Psoas muscle (tissue), 8 donors: ENCODE measurements around the gene SLC52A3. TPM values are rescaled to one million over a fixed set of nuclear protein-coding genes. Genes with fewer than 3 reads are reported as not detected.
"Not testable (repeated sequence)": the region's sequence is repeated elsewhere in the genome, so short reads cannot be mapped to it uniquely, and the experiment has no call there.

Source experiments
- ATAC-seq, 4 donors: fragments of 200-7000 bp; cut with Tn5 transposase; one replicate each; pipeline ENCODE4 v1.9.1; 2020; ENCODE audit warnings: moderate library complexity in 3 of 4, mild to moderate bottlenecking in 2 of 4
- DNase-seq, 2 donors: peaks; one replicate each; pipeline ENCODE4 v3.0.0-alpha.2; 2020
- H3K27ac ChIP-seq: fragments of 200-600 bp; one replicate; pipeline ENCODE4 v1.8.0; 2022
- H3K27me3 ChIP-seq, 3 donors: fragments of 200-600 bp in 1 of 3; one replicate each; pipeline versions ENCODE4 v1.6.1 to v1.8.0; 2013 to 2022; ENCODE audit warnings: low read length in 2 of 3, mild to moderate bottlenecking in 2 of 3, moderate library complexity in 1 of 3; ENCODE audit not compliant: insufficient read depth in 3 of 3
- H3K36me3 ChIP-seq, 2 donors: fragments of 200-600 bp in 1 of 2; one replicate each; pipeline versions ENCODE4 v1.6.1 to v1.8.0; 2013 to 2022; ENCODE audit warnings: low read depth in 1 of 2, mild to moderate bottlenecking in 1 of 2, moderate library complexity in 1 of 2; ENCODE audit not compliant: insufficient read depth in 1 of 2
- H3K4me1 ChIP-seq: fragments of 200-600 bp; one replicate; pipeline ENCODE4 v1.8.0; 2022
- H3K4me3 ChIP-seq: fragments of 200-600 bp; one replicate; pipeline ENCODE4 v1.8.0; 2022; ENCODE audit warnings: mild to moderate bottlenecking
- H3K9me3 ChIP-seq: fragments of 200-600 bp; one replicate; pipeline ENCODE4 v1.8.0; 2022
- CTCF ChIP-seq: fragments of 200-600 bp; IDR thresholded peaks from one replicate; pipeline ENCODE4 v1.8.0; 2022; ENCODE audit warnings: antibody characterized with exemption
- WGBS, 3 donors: extraction: QIAGEN DNeasy Blood & Tissue Kit; methylation state at CpG; one replicate each; pipeline versions ENCODE4 v1.1.6 to v1.1.7; 2013; 5-methylcytosine and 5-hydroxymethylcytosine counted together
- intact Hi-C, 2 donors: fragments of 100-400 bp; cut with DNase I; formaldehyde crosslinking; loops; one replicate each; pipeline versions ENCODE4 v1.11.0 to v1.14.2; 2022
- long read RNA-seq, 2 donors: library from polyadenylated mRNA; unstranded; transcript quantifications; one replicate each; pipeline ENCODE4 v2.0.0, GENCODE V29; 2021
- polyA plus RNA-seq, 3 donors: library from polyadenylated mRNA; stranded (reverse); fragments of 200-250 nt; gene quantifications; one replicate each; pipeline ENCODE4 v1.2.3, GENCODE V29; 2013
- total RNA-seq, 4 donors: library from RNA; stranded (reverse); fragmentation: NEBNext Ultra II Directional in 2 of 4; extraction: Animal tissue kit (Norgen Biotek cat#: 25700) in 2 of 4; gene quantifications; one replicate each; pipeline versions ENCODE4 v1.2.1 to v1.2.4, GENCODE V29; 2021 to 2023
- donor health status: healthy with polysubstance abuse.
- donor health status: DM: no; HTN: no; CAD: no; lungs with moderate emphysema.
- donor health status: Bipolar disorder and iron deficiency.
- donor health status: healthy.
- donor health status: DM: yes; HTN: yes; CAD: no.
- donor health status: DM: no; HTN: no; CAD: no.
- donor health status: DM: no; HTN: no; CAD: no.
- donor health status: DM: yes; HTN: yes; CAD: no.

The SLC52A3 gene
- 1 to 10 TPM in 1 of 4 donors, under 1 TPM in 3; 0.37 to 1.1 (median 0.87) TPM for total RNA-seq
- under 1 TPM; 0.32 to 0.62 (median 0.43) TPM for polyA plus RNA-seq
- long read RNA-seq, donor 1, partial matches to known transcripts, result 0 of 1 reads
- long read RNA-seq, donor 1, other reads (novel, unspliced or antisense), result 1 of 1 reads
- long read RNA-seq, donor 2, partial matches to known transcripts, result 0 of 1 reads
- long read RNA-seq, donor 2, other reads (novel, unspliced or antisense), result 0 of 1 reads

GRCh38 chr20:768426-768978 lies at the start of gene SLC52A3:
TSS of gene SLC52A3 (minus strand) at chr20:768500. CDS start at chr20:765774, 2,726 bp downstream.
- TF ChIP-seq CTCF, result peak; percentile 14
- intact Hi-C loops, result no loop called here
- no peak for DNase-seq
- WGBS, 3 donors, result 46 to 55% (median 46%) methylated on average over 12 of the region's 12 CpGs
- H3K36me3 ChIP-seq, result no peaks in the 10 kb centered on the region
- ATAC-seq, result peak; percentile 11 to 40 (median 34)
- no peaks in the 10 kb centered on the region for H3K9me3 ChIP-seq
- peak within 1 kb of the TSS; percentile 34 for H3K4me3 ChIP-seq
- no peak within 1 kb of the TSS for H3K27ac ChIP-seq
- H3K27me3 ChIP-seq, result peaks cover 0 to 3% (median 0%) of the 10 kb centered on the region in 3 donors
- H3K4me1 ChIP-seq, result no peaks in the 10 kb centered on the region

- peak; percentile 54 to 70 for DNase-seq
- intact Hi-C loops, result loop anchor here (1.0 to 5.0 kb wide), 3 partner anchors 140 to 291 kb away; no protein-coding TSS in a partner anchor
- Histone ChIP-seq H3K27ac (no peak overlapping the region), H3K36me3 (no peaks in the 10 kb centered on the region), H3K4me3 (no peak overlapping the region), H3K9me3 (no peaks in the 10 kb centered on the region), H3K4me1 (peaks cover 3% of the 10 kb centered on the region), H3K27me3 (peaks cover 0 to 3% (median 0%) of the 10 kb centered on the region in 3 donors)
- TF ChIP-seq CTCF, result peak; percentile 99
- peak; percentile 63 to 73 (median 70) for ATAC-seq
- 23 to 27% (median 25%) methylated on average over 13 of the region's 13 CpGs for WGBS, 3 donors
Observed at GRCh38 chr20:815914-816606, 47.8 kb upstream of the SLC52A3 start.

- no peak overlapping the region for H3K27ac ChIP-seq
- WGBS, 3 donors, result 86 to 88% (median 87%) methylated on average over 10 of the region's 10 CpGs
- no peaks in the 10 kb centered on the region for H3K36me3 ChIP-seq
- intact Hi-C loops, result loop anchor here in 1 of 2 donors (5.0 kb wide), 1 partner anchor 292 kb away; no protein-coding TSS in a partner anchor
- H3K27me3 ChIP-seq, result peaks cover 0 to 11% (median 2%) of the 10 kb centered on the region in 3 donors
- ATAC-seq, result no peak
- no peaks in the 10 kb centered on the region for H3K4me1 ChIP-seq
- no peak for TF ChIP-seq CTCF
- no peaks in the 10 kb centered on the region for H3K9me3 ChIP-seq
- no peak for DNase-seq
- no peak overlapping the region for H3K4me3 ChIP-seq
Observed at GRCh38 chr20:815226-815625, 46.9 kb upstream of the SLC52A3 start.

- intact Hi-C loops, result no loop called here
- ATAC-seq (no peak), DNase-seq (no peak)
- no peak for TF ChIP-seq CTCF
- H3K9me3 ChIP-seq, result no peaks in the 10 kb centered on the region
- no peaks in the 10 kb centered on the region for H3K36me3 ChIP-seq
- H3K27me3 ChIP-seq, result peaks cover 0 to 15% (median 5%) of the 10 kb centered on the region in 3 donors
- no peaks in the 10 kb centered on the region for H3K4me1 ChIP-seq
- H3K27ac ChIP-seq, result no peak overlapping the region
- 55 to 59% (median 59%) methylated on average over 8 of the region's 8 CpGs for WGBS, 3 donors
- H3K4me3 ChIP-seq, result no peak overlapping the region
Observed at GRCh38 chr20:813390-813789, 45.1 kb upstream of the SLC52A3 start.

- intact Hi-C loops, H3K4me3 ChIP-seq, H3K4me1 ChIP-seq, DNase-seq, H3K9me3 ChIP-seq, H3K27ac ChIP-seq, ATAC-seq, H3K36me3 ChIP-seq: not testable (repeated sequence)
- H3K27me3 ChIP-seq, result peaks cover 0 to 15% (median 5%) of the 10 kb centered on the region in 3 donors
- 31 to 35% (median 34%) methylated on average over 2 of the region's 2 CpGs for WGBS, 3 donors
Observed at GRCh38 chr20:812435-812814, 44.1 kb upstream of the SLC52A3 start.

GRCh38 chr20:811776-812434 lies 43.6 kb upstream of the SLC52A3 start:
- ATAC-seq, H3K36me3 ChIP-seq, DNase-seq, H3K4me3 ChIP-seq, H3K9me3 ChIP-seq, H3K4me1 ChIP-seq, H3K27ac ChIP-seq, intact Hi-C loops: not testable (repeated sequence)
- 68 to 69% (median 68%) methylated on average over 13 of the region's 13 CpGs for WGBS, 3 donors
- peaks cover 0 to 15% (median 5%) of the 10 kb centered on the region in 3 donors for H3K27me3 ChIP-seq
